ENCODE measurements around the gene DDX41.

- TF ChIP-seq CTCF (conservative IDR thresholded peaks at IDR 0.05; ENCODE audit: low read length) (no peak), EZH2phosphoT487 (IDR thresholded peaks at IDR 0.05; ENCODE audit: borderline replicate concordance) (no peak)
These were observed 10.0 kb upstream of the DDX41 start for GRCh38 chr5:177526791-177527190.
